ENCODE data around the gene MMP3.

Gene MMP3

GRCh38 chr11:102853055-102853454, 9.6 kb upstream of the MMP3 start:
- Histone ChIP-seq H3K4me3 (ENCODE audit: low read length) (no peak overlapping the region), H3K9ac (ENCODE audit: low read length) (no peak overlapping the region), H3K4me1 (ENCODE audit: control insufficient read depth, insufficient read depth, low read length) (peaks cover 43% of the 10 kb centered on the region), H3K9me3 (ENCODE audit: control insufficient read depth, low read length) (no peaks in the 10 kb centered on the region), H3K36me3 (ENCODE audit: control insufficient read depth, insufficient read depth, low read length) (no peaks in the 10 kb centered on the region), H3K27me3 (ENCODE audit: control insufficient read depth, insufficient read depth, low read length) (no peaks in the 10 kb centered on the region)

GRCh38 chr11:102850973-102851745, 7.8 kb upstream of the MMP3 start:
- Histone ChIP-seq H3K9ac (ENCODE audit: low read length) (no peak overlapping the region), H3K4me3 (ENCODE audit: low read length) (no peak overlapping the region), H3K9me3 (ENCODE audit: control insufficient read depth, low read length) (no peaks in the 10 kb centered on the region), H3K36me3 (ENCODE audit: control insufficient read depth, insufficient read depth, low read length) (no peaks in the 10 kb centered on the region), H3K4me1 (ENCODE audit: control insufficient read depth, insufficient read depth, low read length) (peaks cover 43% of the 10 kb centered on the region), H3K27me3 (ENCODE audit: control insufficient read depth, insufficient read depth, low read length) (no peaks in the 10 kb centered on the region)

DNA sequence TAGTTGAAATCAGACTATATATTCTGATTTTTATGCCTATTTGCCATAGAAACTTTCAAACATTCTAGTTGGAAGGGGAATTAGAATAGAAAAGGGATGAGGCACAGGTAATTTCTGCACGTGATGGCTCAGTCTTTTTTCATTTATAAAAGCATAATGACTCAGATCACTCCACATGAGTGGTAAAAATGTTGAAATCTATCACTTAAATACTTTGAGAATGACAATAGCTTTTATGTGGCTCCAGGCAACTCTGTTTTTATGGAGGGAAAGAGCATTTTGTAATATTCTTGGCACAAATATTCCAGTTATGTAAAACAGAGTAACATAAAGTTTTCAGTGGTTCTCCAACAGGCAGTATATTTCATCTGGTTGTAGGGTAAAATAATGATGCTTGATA, 5.9 kb upstream of the MMP3 start:
- no peak overlapping the region for H3K9ac ChIP-seq (ENCODE audit: low read length)
- H3K4me3 ChIP-seq (ENCODE audit: low read length), result no peak overlapping the region
- H3K27me3 ChIP-seq (ENCODE audit: control insufficient read depth, insufficient read depth, low read length), result no peaks in the 10 kb centered on the region
- no peaks in the 10 kb centered on the region for H3K9me3 ChIP-seq (ENCODE audit: control insufficient read depth, low read length)
- no peaks in the 10 kb centered on the region for H3K36me3 ChIP-seq (ENCODE audit: control insufficient read depth, insufficient read depth, low read length)
- H3K4me1 ChIP-seq (ENCODE audit: control insufficient read depth, insufficient read depth, low read length), result peaks cover 32% of the 10 kb centered on the region

GRCh38 chr11:102846292-102846691, 2.9 kb upstream of the MMP3 start:
- H3K4me3 ChIP-seq (ENCODE audit: low read length), result no peak overlapping the region
- H3K9ac ChIP-seq (ENCODE audit: low read length), result no peak overlapping the region
- H3K4me1 ChIP-seq (ENCODE audit: control insufficient read depth, insufficient read depth, low read length), result peaks cover 14% of the 10 kb centered on the region
- no peaks in the 10 kb centered on the region for H3K27me3 ChIP-seq (ENCODE audit: control insufficient read depth, insufficient read depth, low read length)
- no peaks in the 10 kb centered on the region for H3K9me3 ChIP-seq (ENCODE audit: control insufficient read depth, low read length)
- H3K36me3 ChIP-seq (ENCODE audit: control insufficient read depth, insufficient read depth, low read length), result no peaks in the 10 kb centered on the region

GRCh38 chr11:102842930-102843329, 479 bp downstream of the MMP3 start:
- H3K4me3 ChIP-seq (ENCODE audit: low read length), result no peak overlapping the region
- H3K27me3 ChIP-seq (ENCODE audit: control insufficient read depth, insufficient read depth, low read length), result no peaks in the 10 kb centered on the region
- H3K36me3 ChIP-seq (ENCODE audit: control insufficient read depth, insufficient read depth, low read length), result no peaks in the 10 kb centered on the region
- peaks cover 23% of the 10 kb centered on the region for H3K4me1 ChIP-seq (ENCODE audit: control insufficient read depth, insufficient read depth, low read length)
- H3K9ac ChIP-seq (ENCODE audit: low read length), result no peak overlapping the region
- H3K9me3 ChIP-seq (ENCODE audit: control insufficient read depth, low read length), result no peaks in the 10 kb centered on the region

DNA sequence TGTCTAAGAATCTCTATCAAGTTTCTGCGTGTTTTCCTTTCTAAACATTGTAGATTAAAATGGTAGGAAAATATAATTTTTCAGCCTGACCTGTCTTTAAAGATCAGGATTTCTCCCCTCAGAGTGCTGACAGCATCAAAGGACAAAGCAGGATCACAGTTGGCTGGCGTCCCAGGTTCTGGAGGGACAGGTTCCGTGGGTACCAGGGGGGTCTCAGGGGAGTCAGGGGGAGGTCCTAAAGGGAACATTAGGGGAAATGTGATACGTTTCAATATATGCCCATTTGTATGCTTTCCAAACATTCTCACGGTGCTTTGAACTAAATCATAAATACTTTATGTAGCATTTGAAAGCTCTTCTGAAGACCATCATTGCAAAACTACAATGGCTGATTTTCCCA, 3.4 kb downstream of the MMP3 start:
- Histone ChIP-seq H3K27me3 (ENCODE audit: control insufficient read depth, insufficient read depth, low read length) (no peaks in the 10 kb centered on the region), H3K4me3 (ENCODE audit: low read length) (no peak overlapping the region), H3K4me1 (ENCODE audit: control insufficient read depth, insufficient read depth, low read length) (peaks cover 36% of the 10 kb centered on the region), H3K9ac (ENCODE audit: low read length) (no peak overlapping the region), H3K36me3 (ENCODE audit: control insufficient read depth, insufficient read depth, low read length) (no peaks in the 10 kb centered on the region), H3K9me3 (ENCODE audit: control insufficient read depth, low read length) (no peaks in the 10 kb centered on the region)

DNA sequence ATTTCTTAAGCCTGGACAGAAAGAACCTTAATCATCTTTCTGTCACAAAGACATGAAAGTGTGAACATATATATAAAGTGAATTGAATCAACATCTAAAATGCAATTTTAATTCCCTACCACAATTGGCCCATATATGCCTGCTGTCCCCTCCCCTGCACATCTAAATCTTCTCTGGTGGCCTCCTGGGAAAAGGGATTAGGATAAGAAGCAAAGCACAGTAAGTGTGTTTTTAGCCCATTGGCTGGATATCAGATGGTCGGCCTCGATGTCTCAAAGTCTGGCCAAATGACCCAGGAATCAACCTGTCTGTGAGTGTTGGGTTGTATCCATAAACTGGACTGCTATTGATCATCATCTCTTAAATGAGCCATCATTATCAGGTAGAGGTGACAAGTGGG, 5.8 kb downstream of the MMP3 start:
- H3K36me3 ChIP-seq (ENCODE audit: control insufficient read depth, insufficient read depth, low read length), result no peaks in the 10 kb centered on the region
- no peak overlapping the region for H3K9ac ChIP-seq (ENCODE audit: low read length)
- no peaks in the 10 kb centered on the region for H3K9me3 ChIP-seq (ENCODE audit: control insufficient read depth, low read length)
- peaks cover 36% of the 10 kb centered on the region for H3K4me1 ChIP-seq (ENCODE audit: control insufficient read depth, insufficient read depth, low read length)
- H3K4me3 ChIP-seq (ENCODE audit: low read length), result no peak overlapping the region
- H3K27me3 ChIP-seq (ENCODE audit: control insufficient read depth, insufficient read depth, low read length), result no peaks in the 10 kb centered on the region

DNA sequence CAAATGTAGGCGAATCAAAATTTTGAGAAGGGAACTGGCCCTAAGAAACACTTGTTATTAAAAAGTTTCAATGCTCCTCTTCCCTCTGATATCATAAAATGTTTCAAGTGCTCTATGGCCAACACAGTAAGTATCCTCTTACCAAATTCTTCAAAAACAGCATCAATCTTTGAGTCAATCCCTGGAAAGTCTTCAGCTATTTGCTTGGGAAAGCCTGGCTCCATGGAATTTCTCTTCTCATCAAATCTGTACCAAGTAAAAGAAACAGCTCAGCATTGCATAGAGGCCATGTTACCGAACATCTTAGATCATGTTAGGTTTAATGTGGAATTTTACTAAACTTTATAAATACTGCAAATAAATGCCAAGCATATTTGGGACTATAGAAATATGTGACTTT, 6.3 kb downstream of the MMP3 start:
- Histone ChIP-seq H3K4me1 (ENCODE audit: control insufficient read depth, insufficient read depth, low read length) (peaks cover 36% of the 10 kb centered on the region), H3K9me3 (ENCODE audit: control insufficient read depth, low read length) (no peaks in the 10 kb centered on the region), H3K9ac (ENCODE audit: low read length) (no peak overlapping the region), H3K36me3 (ENCODE audit: control insufficient read depth, insufficient read depth, low read length) (no peaks in the 10 kb centered on the region), H3K27me3 (ENCODE audit: control insufficient read depth, insufficient read depth, low read length) (no peaks in the 10 kb centered on the region), H3K4me3 (ENCODE audit: low read length) (no peak overlapping the region)

- Histone ChIP-seq H3K9me3 (ENCODE audit: control insufficient read depth, low read length) (no peaks in the 10 kb centered on the region), H3K36me3 (ENCODE audit: control insufficient read depth, insufficient read depth, low read length) (no peaks in the 10 kb centered on the region), H3K4me3 (ENCODE audit: low read length) (no peak overlapping the region), H3K9ac (ENCODE audit: low read length) (no peak overlapping the region), H3K27me3 (ENCODE audit: control insufficient read depth, insufficient read depth, low read length) (no peaks in the 10 kb centered on the region), H3K4me1 (ENCODE audit: control insufficient read depth, insufficient read depth, low read length) (peaks cover 36% of the 10 kb centered on the region)
These were observed 7.0 kb downstream of the MMP3 start for GRCh38 chr11:102836290-102836875.

DNA sequence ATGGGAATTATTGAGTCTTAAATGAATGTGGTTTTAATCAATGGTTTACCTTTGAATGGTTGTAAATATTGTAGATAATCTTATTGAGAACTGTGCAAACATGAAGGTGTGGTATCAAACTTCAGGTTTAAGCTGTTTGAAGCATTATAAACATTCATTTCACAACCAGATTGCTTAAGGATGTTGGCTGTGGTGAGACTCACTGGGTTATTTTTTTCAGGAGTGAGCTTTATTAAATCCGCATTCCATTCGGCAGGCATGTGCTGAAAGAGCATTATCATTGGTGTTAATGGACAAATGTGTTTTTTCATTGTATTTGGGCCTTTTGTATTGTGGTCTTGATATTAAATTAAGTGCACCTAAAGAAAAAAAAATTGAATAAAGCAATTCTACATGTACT, 9.7 kb downstream of the MMP3 start:
- H3K4me3 ChIP-seq (ENCODE audit: low read length), result no peak overlapping the region
- no peak overlapping the region for H3K9ac ChIP-seq (ENCODE audit: low read length)

DNA sequence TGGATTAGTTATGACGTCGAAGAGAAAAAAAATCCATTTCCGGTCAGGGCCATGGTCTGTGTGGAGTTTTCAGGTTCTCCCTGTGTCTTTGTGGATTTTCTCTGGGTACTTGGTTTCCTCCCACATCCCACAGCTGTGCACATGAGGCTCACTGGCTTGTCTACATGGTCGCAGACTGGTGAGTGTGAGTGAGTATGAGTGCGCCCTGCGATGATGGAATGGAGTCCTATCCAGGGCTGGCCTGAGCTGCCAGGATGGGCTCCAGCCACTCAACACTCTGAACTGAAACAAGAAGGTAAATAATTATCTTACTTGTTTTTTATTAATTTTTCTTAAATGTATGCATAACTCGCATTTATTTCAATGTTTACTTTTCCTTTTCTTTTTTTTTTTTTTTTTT, 10.8 kb downstream of the MMP3 start:
- Histone ChIP-seq H3K36me3 (ENCODE audit: control insufficient read depth, insufficient read depth, low read length) (no peaks in the 10 kb centered on the region), H3K9ac (ENCODE audit: low read length) (no peak overlapping the region), H3K4me1 (ENCODE audit: control insufficient read depth, insufficient read depth, low read length) (peaks cover 25% of the 10 kb centered on the region), H3K27me3 (ENCODE audit: control insufficient read depth, insufficient read depth, low read length) (no peaks in the 10 kb centered on the region), H3K4me3 (ENCODE audit: low read length) (no peak overlapping the region), H3K9me3 (ENCODE audit: control insufficient read depth, low read length) (no peaks in the 10 kb centered on the region)

More for the DNA sequence above, 9.7 kb downstream of the MMP3 start:
- no peaks in the 10 kb centered on the region for H3K27me3 ChIP-seq (ENCODE audit: control insufficient read depth, insufficient read depth, low read length)
- peaks cover 35% of the 10 kb centered on the region for H3K4me1 ChIP-seq (ENCODE audit: control insufficient read depth, insufficient read depth, low read length)
- no peaks in the 10 kb centered on the region for H3K9me3 ChIP-seq (ENCODE audit: control insufficient read depth, low read length)
- H3K36me3 ChIP-seq (ENCODE audit: control insufficient read depth, insufficient read depth, low read length), result no peaks in the 10 kb centered on the region

DNA sequence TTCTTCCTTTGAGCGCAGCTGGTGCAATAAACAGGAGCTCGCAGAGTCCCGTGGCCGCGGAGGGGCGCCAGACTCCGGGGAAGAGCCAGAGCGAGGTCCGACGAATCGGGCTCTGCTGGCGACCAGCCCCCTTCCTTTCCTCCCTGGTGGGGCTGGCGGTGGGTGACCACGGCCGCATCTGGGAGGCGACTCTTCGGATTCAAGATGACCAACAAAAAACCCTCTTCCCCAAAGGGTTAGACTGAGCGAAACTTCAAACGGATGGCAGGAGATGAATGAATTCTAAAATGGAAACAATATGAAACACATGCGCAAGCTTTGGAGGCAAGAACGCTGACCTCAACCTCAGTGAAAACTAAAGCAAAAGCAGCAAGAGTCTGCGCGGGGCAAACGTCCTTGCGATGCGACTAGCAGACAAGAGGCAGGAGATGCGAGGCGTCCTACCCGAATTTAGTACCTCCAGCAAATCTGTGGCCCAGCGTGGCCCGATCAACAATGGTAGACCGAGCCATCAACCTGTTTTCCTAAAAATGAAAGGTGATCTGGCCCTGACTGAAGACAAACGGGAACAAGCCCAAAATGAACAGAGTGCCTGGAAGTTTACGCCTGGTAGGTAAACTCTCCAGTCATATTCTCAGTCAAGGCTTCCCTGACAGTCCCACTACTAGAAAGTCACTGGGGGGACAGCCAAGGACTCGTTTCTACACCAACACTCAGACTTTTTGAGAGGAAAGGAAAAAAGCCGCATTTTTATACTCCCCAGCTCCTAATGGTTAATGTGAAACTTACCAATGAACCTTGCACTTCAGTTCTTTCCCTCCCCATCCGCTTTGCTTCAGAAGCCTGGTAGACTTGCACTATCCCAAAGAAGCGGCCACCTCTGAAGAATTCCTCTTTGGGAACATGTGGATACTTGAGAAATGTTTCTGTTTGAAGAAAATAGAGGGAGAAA, 11.6 kb downstream of the MMP3 start:
- peaks cover 25% of the 10 kb centered on the region for H3K4me1 ChIP-seq (ENCODE audit: control insufficient read depth, insufficient read depth, low read length)
- no peaks in the 10 kb centered on the region for H3K27me3 ChIP-seq (ENCODE audit: control insufficient read depth, insufficient read depth, low read length)
- no peaks in the 10 kb centered on the region for H3K9me3 ChIP-seq (ENCODE audit: control insufficient read depth, low read length)
- H3K36me3 ChIP-seq (ENCODE audit: control insufficient read depth, insufficient read depth, low read length), result no peaks in the 10 kb centered on the region
- H3K9ac ChIP-seq (ENCODE audit: low read length), result peak overlapping the region; percentile 77
- H3K4me3 ChIP-seq (ENCODE audit: low read length), result peak overlapping the region; percentile 32
